Left lobe of liver (tissue), 2 donors: Measurements from ENCODE around the gene KMT2B. TPM values are rescaled to one million over a fixed set of nuclear protein-coding genes. Genes with fewer than 3 reads are reported as not detected.
"Not testable (repeated sequence)": the region's sequence is repeated elsewhere in the genome, so short reads cannot be mapped to it uniquely, and the experiment has no call there.

Experiments
- ATAC-seq: fragments of 200-7000 bp; cut with Tn5 transposase; one replicate; pipeline ENCODE4 v1.9.1; 2020; ENCODE audit warnings: mild to moderate bottlenecking, moderate library complexity
- DNase-seq: peaks from one replicate; pipeline ENCODE4 v3.0.0-alpha.2; 2020; ENCODE audit warnings: low spot score
- total RNA-seq: library from RNA; stranded (reverse); gene quantifications from one replicate; pipeline ENCODE4 v1.2.1, GENCODE V29; 2021
- donor health status: DM: no; HTN: no; CAD: no; lungs with moderate emphysema.
- donor health status: DM: no; HTN: yes; CAD: no.

KMT2B gene
- total RNA-seq, 1 donor from 2014 or later, result 23.0 TPM

- not testable (repeated sequence) for DNase-seq, ATAC-seq
Observed at GRCh38 chr19:35724132-35724531, 6.3 kb downstream of the KMT2B start.

DNA sequence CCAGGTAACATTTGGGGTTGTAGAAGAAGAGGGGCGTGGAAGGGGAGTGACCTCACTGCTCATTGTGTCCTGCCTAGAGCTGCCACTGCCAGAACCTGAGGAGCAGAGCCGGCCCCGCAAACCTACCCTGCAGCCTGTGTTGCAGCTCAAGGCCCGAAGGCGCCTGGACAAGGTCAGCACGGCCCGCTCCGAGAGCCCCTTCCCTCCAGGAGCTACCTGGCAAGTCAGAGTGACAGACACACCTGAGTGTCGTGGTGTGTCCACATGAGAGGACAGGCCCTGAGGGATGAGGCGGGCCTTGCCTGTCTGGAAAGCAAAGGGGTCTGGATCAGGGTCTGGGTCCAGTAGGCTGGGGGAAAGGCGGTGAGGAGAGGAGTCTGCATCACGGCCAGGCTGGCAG is 6.8 kb downstream of the KMT2B start:
- no peak for ATAC-seq

DNA sequence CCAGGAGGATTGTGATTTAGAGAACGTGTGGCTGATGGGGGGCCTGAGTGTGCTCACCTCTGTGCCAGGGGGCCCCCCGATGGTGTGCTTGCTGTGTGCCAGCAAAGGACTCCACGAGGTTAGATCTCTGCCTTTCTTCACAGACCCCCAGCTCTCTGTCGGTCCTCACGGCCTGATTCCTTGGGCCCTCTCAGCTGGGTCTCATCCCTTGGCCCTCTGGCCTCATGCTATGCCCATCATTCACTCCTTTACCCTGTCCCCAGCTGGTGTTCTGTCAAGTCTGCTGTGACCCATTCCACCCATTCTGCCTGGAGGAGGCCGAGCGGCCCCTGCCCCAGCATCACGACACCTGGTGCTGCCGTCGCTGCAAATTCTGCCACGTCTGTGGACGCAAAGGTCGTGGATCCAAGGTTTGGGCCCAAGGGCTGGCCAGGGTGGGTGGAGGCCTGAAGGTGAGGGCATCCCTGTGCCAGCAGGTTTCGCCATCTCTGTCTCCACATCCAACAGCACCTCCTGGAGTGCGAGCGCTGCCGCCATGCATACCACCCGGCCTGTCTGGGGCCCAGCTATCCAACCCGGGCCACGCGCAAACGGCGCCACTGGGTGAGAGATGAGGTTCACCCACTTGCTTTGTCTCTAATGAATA is 7.5 kb downstream of the KMT2B start:
- ATAC-seq (no peak), DNase-seq (no peak)

More for the DNA sequence above, 6.8 kb downstream of the KMT2B start:
- no peak for DNase-seq

DNA sequence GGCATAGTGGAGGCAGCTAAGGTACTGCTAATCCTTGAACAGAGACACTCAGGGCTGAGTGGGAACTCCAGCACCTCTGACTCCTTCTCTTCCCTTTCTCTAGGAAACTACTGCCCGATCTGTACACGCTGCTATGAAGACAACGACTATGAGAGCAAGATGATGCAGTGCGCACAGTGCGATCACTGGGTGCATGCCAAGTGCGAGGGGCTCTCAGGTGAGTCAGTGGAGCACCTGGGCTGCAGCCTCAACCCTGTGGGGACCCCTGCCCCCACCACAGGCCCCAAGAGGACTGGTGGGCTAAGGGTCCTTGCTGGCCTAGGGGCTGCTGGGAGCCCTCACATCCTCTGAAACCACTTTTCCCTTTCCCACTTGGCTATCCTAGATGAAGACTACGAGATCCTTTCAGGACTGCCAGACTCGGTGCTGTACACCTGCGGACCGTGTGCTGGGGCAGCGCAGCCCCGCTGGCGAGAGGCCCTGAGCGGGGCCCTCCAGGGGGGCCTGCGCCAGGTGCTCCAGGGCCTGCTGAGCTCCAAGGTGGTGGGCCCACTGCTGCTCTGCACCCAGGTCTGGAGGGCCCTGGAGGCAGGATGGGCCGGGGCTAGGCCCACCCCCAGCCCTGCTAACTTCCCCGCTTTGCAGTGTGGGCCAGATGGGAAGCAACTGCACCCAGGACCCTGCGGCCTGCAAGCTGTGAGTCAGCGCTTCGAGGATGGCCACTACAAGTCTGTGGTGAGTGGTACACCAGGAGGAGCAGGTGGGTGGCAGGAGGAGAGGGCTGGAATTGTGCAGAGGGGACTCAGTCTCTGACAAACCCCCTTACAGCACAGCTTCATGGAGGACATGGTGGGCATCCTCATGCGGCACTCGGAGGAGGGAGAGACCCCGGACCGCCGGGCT is 9.5 kb downstream of the KMT2B start:
- ATAC-seq (no peak), DNase-seq (no peak)

DNA sequence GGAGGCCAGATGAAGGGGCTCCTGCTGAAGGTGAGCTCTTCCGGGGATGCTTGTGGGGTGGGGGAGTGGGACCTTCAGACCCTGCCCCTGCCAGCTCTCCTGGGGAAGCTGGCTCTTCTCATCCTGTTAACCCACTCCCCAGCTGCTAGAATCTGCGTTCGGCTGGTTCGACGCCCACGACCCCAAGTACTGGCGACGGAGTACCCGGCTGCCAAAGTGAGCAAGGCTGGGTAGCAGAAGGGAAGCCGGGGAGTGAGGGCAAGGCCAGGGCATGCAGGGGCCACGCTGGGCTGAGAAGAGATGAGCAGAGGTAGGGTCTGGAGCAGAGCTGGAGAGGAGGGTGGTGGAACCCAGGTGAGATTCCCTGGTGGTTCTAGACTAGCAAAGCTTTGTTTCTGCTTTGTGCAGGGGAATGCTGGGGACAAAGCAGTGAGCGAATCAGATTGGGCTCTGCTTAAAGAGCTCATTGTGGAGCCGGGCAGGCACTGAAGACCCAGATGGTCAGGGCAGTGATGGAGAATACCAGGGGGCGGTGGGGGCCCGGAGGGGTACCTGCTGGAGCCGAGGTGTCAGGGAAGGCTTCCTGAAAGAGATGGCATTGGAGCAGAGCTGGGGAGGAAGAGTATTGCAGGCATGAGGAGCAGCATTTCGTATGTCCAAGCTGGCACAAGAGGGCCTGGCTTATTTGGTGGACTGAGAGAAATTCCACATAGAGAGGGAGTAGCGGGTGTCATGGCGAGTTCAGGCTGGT is 10.3 kb downstream of the KMT2B start:
- no peak for DNase-seq
- ATAC-seq, result no peak

DNA sequence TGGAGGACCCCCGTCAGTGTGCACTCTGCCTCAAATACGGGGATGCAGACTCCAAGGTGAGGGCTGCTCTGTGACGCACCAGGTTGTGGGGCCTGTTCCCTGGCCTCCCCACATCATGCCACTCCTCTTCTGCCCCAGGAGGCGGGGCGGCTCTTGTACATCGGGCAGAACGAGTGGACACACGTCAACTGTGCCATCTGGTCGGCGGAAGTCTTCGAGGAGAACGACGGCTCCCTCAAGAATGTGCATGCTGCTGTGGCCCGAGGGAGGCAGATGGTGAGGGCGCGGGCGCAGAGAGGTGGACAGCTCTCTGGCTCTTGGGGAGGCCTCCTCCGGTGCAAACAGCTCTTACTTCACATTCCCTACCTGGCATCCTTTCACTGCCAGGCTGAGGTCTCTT is 11.2 kb downstream of the KMT2B start:
- DNase-seq (no peak), ATAC-seq (no peak)

GRCh38 chr19:35729763-35730162 is 12.0 kb downstream of the KMT2B start:
- no peak for DNase-seq

GRCh38 chr19:35730326-35730725 is 12.5 kb downstream of the KMT2B start:
- ATAC-seq (no peak), DNase-seq (no peak)

More at GRCh38 chr19:35729763-35730162, 12.0 kb downstream of the KMT2B start:
- ATAC-seq, result no peak

- DNase-seq (no peak), ATAC-seq (no peak)
Observed at GRCh38 chr19:35731353-35731752, 13.6 kb downstream of the KMT2B start.

GRCh38 chr19:35731779-35732405 is 14.1 kb downstream of the KMT2B start:
- ATAC-seq, result no peak
- no peak for DNase-seq

- ATAC-seq, result no peak
- no peak for DNase-seq
Observed at GRCh38 chr19:35732540-35733179, 14.9 kb downstream of the KMT2B start.

DNA sequence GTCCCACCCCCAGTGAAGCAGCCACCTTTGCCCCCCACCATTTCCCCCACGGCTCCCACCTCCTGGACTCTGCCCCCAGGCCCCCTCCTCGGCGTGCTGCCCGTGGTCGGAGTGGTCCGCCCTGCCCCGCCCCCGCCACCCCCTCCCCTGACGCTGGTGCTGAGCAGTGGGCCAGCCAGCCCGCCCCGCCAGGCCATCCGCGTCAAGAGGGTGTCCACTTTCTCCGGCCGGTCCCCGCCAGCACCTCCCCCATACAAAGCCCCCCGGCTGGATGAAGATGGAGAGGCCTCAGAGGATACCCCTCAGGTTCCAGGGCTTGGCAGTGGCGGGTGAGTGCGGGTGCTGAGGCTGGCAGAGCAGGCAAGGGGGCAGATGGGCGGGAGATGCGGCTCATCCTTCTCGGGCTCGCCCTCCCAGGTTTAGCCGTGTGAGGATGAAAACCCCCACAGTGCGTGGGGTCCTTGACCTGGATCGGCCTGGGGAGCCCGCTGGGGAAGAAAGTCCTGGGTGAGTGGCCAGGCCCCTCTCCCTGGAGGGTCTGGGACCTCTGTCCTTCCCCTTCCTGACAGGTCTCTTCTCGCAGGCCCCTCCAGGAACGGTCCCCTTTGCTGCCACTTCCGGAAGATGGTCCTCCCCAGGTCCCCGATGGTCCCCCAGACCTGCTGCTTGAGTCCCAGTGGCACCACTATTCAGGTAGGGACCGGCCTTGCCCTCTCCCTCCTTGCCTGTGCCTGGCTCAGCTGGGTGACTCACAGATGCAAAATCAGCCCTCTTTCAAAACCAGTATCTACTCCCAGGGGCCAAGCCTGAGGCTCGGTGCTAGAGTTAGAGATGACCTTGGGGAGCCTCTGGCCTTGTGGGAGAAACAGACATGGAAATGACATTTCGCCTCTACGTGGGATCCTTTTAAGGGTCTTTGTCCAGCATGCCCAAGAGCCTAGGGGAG is 15.7 kb downstream of the KMT2B start:
- DNase-seq, result no peak
- ATAC-seq, result no peak

DNA sequence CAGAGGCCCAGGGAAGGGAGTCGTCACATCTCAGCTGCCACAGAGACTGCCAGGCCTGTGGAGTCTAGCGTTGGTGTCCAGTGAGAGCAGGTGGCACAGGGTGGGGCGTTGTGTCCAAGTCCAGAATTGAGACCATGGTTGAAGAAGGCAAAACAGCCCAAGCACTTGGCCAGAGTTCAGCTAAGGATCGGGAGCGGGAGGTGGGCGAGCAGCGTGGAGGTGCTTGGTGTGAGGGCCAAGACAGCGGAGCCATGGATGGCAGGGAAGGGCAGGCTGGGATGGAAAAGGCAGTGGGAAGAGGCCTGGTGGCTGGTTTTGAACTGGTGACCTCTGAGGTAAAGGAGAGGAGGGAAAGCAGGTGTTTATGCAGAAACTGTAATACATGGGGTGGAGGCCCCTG is 16.5 kb downstream of the KMT2B start:
- DNase-seq, result no peak
- ATAC-seq, result no peak

- ATAC-seq (no peak), DNase-seq (no peak)
Observed at GRCh38 chr19:35734889-35735288, 17.1 kb downstream of the KMT2B start.

- no peak for ATAC-seq
- DNase-seq, result no peak
Observed at GRCh38 chr19:35736913-35737886, 19.4 kb downstream of the KMT2B start.

GRCh38 chr19:35738021-35738886 is 20.5 kb downstream of the KMT2B start:
- ATAC-seq (no peak), DNase-seq (peak; percentile 47)

GRCh38 chr19:35738887-35739229 is 21.1 kb downstream of the KMT2B start:
- DNase-seq, result no peak
- ATAC-seq, result no peak
